Stimulated activated CD4-positive, alpha-beta T cell treated with anti-CD3 and anti-CD28 coated beads, Interleukin-1b, Interleukin-23, amount 100 ng/mL, for 4 hours (primary cell): ENCODE data around the gene RABGGTA.

Experiments used
- DNase-seq, 2 donors: peaks; one replicate each; pipeline ENCODE4 v3.0.0-alpha.2; 2020; ENCODE audit warnings: low read depth in 2 of 2

RABGGTA gene, protein sequence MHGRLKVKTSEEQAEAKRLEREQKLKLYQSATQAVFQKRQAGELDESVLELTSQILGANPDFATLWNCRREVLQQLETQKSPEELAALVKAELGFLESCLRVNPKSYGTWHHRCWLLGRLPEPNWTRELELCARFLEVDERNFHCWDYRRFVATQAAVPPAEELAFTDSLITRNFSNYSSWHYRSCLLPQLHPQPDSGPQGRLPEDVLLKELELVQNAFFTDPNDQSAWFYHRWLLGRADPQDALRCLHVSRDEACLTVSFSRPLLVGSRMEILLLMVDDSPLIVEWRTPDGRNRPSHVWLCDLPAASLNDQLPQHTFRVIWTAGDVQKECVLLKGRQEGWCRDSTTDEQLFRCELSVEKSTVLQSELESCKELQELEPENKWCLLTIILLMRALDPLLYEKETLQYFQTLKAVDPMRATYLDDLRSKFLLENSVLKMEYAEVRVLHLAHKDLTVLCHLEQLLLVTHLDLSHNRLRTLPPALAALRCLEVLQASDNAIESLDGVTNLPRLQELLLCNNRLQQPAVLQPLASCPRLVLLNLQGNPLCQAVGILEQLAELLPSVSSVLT

DNA sequence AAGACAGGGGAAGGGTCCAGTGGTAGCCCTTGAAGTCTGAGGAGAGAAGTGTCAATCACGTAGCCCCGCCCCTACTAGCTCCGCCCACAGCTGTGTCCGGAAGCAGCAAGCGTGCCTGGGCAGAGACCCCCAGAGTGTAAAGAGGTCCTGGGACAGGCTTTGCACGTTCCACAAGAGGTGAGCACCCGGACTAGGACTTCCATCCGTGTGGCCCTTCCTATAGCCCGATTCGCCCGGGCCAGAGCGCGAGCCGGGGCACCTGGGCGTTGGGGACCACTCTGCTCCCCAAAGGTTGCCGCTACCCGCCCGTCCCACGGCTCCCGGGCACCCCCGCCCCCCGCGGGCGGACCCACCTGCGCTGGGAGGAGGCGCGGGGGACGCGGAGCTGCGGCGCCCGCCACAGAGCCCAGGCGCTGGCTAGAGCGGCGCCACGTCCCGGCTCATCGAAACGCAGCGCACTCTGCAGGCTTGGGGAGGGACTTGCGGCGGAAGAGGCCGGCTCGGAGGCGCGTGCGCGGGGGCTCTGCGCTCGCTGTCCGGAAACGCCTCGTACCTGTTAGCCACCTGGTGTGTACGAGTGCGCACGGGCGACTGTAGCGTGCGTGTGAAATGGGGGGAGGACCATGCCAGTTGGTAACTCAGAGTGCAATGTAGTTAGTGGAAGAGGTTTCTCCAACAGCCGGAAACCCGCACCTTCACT lies at the start of gene RABGGTA:
RABGGTA (minus strand) TSS at position 464 of the 700 bp plus-strand sequence. CDS start 482 bp downstream, outside the sequence.
- peak; percentile 80 to 86 for DNase-seq

DNA sequence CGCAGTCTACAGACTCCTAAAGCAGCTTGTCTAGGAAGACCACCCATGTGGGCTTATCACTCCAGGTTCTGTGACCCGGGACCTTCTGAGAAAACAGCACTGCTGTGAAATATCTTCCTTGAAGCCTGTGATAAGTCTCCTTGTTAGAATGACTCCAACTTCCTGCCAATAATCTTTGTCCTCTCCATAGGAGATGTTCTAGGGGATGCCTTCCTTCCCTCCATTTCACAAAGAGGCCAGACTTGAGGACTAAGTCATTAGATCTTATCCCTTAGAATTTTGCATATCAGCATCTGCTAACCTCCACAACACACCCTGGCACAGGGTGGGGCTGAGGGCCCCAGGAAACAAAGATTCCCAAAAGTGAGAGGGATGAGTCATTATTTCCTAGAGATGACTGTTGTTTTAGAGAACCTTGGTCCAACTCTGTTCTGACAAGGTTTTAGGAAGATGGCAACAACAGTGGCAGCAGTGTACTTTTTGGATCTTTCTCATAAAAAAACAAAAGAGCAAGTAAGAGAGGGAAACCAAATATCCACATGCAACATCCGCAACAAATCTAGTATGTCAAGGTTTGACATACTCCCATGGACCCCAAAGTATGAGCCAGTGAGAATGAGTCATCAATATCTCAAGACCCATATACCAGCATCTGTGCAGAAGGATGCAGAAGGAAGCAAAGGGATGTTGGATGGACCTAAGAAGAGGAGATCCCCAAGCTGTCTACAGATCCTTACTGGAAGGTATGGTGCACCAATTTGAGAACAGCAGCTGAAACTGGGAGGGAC lies 45.9 kb upstream of the RABGGTA start:
- DNase-seq, result no peak

DNA sequence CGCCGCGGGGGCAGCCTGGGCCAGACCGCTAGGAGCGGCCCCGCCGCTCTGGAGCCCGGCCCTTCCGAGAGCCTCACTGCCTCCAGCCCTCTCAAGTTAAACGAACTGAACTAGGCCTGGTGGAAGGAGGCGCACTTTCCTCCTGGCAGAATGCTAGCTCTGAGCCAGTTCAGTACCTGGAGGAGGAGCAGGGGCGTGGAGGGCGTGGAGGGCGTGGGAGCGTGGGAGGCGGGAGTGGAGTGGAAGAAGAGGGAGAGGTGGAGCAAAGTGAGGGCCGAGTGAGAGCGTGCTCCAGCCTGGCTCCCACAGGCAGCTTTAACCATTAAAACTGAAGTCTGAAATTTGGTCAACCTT lies 45.2 kb upstream of the RABGGTA start:
- DNase-seq, result no peak

DNA sequence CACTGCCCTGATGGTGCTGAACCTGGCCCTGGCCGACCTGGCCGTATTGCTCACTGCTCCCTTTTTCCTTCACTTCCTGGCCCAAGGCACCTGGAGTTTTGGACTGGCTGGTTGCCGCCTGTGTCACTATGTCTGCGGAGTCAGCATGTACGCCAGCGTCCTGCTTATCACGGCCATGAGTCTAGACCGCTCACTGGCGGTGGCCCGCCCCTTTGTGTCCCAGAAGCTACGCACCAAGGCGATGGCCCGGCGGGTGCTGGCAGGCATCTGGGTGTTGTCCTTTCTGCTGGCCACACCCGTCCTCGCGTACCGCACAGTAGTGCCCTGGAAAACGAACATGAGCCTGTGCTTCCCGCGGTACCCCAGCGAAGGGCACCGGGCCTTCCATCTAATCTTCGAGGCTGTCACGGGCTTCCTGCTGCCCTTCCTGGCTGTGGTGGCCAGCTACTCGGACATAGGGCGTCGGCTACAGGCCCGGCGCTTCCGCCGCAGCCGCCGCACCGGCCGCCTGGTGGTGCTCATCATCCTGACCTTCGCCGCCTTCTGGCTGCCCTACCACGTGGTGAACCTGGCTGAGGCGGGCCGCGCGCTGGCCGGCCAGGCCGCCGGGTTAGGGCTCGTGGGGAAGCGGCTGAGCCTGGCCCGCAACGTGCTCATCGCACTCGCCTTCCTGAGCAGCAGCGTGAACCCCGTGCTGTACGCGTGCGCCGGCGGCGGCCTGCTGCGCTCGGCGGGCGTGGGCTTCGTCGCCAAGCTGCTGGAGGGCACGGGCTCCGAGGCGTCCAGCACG lies 44.6 kb upstream of the RABGGTA start:
- DNase-seq, result no peak

DNA sequence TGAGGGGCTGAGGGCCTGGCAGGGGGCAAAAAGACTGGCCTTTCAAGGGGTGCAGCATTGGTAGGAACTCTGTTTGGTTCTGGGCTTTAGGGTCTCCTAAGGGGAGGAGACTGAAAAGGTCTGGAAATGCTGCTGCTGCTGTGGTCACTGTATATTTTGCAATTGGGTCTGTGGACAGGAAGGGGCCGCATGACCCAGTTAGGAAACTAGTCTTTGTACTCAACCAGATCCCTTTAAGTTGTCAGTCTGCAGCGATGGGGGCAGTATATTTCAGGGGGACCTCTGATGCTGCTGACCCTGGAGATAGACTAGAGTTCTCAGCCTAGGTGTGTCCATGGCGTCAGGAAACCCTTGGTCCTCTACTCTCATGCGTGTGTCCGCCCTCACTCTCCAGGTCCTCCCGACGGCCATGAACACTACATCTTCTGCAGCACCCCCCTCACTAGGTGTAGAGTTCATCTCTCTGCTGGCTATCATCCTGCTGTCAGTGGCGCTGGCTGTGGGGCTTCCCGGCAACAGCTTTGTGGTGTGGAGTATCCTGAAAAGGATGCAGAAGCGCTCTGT lies 43.9 kb upstream of the RABGGTA start:
- no peak for DNase-seq

DNA sequence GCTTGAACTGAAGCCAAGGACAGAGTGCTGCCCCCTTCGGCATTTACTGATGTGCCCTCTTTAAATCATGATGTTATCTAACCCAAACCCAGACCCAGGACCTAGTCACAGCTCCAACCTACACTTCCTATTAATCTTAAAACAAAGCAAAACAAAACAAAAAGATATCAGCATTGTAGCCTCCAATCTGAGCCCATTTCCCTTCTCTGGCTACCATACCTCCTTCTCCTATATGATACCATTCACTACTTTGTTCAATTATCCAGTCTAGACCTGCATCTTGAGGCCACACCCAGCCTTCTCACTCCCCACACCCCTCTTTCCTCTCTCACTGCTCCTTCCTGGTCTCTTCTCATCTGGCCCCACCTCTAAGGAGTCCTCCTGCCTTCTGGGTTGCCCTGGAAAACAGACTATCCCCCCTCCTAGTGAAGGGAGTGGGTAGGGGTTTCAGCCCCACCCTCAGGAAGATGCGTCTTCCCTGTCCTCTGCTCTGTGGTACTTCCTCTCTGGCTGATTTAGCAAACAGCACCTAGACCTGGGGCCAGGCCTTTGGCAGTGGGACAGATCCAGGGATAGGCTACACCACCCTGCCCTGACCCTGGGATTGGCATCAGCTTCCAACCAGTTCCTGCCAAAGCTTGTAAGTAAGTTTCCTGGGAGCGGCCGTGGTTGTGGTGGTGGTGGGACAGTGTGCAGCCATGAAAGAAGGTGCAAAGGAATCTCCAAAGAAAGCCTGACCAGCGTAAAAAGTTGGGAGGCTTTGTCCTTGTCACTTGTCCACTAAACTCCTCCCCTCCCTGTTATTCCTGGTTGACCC lies 43.2 kb upstream of the RABGGTA start:
- no peak for DNase-seq

DNA sequence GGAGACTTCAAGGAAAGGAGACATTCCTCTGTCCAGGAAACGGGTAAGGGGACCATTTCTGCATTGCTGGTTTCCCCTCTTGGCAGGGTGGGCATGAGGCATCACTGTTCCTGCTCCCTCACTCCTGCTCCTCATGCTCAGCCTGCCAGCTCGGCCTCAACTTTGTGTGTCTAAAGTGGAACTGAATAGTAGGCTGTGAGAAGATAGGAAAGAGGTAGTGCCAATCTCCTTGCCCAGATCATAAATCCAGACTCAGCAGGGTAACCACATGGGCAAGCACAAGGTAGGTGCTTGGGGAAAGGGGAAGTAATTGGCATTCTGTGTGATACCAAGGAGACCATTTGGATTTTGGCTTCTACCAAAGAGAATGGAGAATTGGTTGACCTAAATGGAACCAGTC lies 42.5 kb upstream of the RABGGTA start:
- no peak for DNase-seq

DNA sequence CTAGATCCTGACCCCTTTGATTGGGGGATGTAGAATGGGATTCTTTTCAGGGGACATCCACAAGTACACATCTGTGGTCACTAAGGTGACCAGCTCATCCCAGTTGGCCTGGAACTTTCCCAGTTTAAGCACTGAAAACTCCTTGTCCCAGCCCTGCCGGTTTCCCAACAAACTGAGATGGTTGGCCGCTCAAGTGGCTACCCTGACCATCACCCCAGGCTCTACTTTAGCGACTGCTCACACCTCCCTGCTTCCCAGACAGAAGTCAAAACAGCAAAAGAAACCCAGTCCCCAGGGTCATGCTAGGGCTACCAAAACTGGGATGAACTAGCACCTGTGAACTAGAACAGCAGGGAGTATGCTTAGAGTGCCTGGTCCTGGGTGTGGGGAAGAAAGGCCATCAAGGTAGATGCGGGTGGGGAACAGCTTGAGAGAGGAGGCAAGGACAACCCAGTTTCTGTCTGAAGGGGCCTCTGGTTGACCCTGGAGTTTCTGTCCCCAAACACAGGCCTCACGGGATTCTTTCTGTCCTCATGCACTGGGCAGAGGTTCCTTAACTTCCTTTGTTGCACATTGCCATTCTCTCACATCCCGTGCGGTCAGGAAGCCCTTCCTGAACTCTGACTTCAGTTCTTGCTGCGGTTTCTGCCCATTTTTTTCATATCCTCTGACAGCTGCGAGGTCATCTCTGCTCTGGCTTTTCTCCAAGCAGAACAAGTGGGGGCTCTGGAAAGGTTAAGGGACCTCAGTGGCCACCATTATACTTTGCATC lies 41.5 kb upstream of the RABGGTA start:
- DNase-seq, result no peak

DNA sequence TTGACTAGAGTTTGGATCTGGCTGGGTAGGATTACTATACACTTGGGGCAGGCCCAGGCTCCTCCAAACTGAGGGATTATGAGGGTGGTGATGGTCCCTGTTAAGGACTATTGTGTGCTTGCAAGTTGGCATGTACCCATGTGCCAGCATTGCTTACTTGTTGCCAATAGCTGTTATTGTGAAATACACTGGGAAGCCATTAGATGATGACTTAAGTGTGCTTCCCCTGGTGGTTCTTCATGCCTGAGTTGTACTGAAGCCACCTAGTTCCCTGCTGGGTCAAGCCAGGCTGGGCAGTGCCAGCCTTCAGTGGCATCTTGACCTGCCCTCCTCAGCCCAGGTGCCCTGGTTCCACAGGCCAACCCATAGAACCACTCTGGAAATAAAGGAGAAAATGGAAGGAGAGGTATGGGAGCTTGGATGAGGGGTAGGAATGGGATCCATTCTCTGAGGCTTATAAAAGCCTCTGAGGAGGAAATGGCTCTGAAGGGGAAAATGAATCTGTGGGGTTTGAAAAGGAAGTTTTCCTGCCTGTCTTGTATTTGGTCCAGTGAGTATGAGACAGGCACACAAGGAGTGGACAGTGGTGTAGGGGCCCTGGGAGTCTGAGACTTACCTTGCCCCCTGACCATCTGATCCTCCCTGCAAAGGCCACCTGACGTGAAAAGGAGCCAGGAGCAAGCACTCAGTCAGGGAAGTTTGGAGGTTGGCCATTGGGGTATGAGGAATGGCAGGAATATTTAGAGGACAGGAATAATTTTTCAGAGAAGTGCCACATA lies 40.6 kb upstream of the RABGGTA start:
- no peak for DNase-seq

DNA sequence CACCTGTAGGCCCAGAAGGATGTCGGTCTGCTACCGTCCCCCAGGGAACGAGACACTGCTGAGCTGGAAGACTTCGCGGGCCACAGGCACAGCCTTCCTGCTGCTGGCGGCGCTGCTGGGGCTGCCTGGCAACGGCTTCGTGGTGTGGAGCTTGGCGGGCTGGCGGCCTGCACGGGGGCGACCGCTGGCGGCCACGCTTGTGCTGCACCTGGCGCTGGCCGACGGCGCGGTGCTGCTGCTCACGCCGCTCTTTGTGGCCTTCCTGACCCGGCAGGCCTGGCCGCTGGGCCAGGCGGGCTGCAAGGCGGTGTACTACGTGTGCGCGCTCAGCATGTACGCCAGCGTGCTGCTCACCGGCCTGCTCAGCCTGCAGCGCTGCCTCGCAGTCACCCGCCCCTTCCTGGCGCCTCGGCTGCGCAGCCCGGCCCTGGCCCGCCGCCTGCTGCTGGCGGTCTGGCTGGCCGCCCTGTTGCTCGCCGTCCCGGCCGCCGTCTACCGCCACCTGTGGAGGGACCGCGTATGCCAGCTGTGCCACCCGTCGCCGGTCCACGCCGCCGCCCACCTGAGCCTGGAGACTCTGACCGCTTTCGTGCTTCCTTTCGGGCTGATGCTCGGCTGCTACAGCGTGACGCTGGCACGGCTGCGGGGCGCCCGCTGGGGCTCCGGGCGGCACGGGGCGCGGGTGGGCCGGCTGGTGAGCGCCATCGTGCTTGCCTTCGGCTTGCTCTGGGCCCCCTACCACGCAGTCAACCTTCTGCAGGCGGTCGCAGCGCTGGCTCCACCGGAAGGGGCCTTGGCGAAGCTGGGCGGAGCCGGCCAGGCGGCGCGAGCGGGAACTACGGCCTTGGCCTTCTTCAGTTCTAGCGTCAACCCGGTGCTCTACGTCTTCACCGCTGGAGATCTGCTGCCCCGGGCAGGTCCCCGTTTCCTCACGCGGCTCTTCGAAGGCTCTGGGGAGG lies 39.5 kb upstream of the RABGGTA start, which contains the start of gene LTB4R:
LTB4R (plus strand) TSS at position 857 of the 959 bp plus-strand sequence. CDS start 4,150 bp downstream, outside the sequence.
- peak in 1 of 2 donors; percentile 53 for DNase-seq

DNA sequence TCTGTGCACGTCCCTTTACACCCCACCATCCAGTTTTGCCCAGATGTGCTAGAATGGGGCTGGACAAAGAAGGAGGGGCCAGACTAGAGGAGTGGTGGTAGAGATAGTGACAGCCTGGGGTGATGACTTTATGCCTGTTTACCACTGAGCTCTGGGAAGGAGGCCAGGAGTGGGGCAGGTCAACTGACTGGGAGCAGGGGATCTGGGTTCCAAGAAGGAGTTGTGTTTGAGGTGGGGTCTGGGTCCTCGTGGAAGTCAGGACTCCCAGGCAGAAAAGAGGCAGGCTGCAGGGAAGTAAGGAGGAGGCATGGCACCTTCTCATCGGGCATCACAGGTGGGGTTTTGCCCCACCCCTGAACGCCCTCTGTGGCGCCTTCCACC lies 38.9 kb upstream of the RABGGTA start:
- no peak for DNase-seq

DNA sequence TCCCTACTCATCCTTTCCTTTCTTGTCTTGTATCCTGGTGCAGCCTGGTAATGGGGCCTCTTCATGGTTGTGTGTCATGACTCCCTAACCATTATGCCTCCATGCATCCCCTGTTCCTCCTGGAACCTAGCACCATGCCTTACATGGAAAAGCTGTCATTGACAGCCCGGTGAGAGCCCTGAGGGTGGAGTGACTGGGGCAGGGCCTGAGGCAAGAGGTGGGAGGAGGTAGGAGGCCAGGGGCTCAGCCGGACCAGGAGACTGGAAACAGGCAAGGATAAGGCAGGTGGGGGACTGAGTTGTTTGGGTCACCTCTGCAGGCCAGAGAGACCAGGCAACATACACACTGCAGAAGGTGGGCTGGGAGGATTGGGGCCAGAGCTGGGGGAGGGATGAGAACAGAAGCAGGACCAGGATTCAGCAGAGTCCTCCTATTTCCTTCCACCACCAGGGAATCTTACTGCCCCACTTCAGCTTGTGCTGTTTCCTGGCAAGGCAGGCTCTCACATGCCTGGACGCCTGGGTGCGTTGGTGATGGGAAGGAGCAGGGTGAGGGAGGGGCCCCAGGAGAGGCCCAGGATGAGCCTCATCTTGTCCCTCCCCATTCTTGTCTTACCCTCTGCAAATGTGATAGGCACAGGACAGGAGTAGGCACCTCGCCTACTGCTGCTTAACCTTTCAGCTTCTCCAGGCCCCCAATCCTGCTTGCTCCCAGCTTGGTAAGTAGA lies 38.3 kb upstream of the RABGGTA start, which contains the start of gene LTB4R2:
LTB4R2 (plus strand) TSS at position 603 of the 727 bp plus-strand sequence. CDS start 525 bp downstream, outside the sequence.
- DNase-seq, result no peak

DNA sequence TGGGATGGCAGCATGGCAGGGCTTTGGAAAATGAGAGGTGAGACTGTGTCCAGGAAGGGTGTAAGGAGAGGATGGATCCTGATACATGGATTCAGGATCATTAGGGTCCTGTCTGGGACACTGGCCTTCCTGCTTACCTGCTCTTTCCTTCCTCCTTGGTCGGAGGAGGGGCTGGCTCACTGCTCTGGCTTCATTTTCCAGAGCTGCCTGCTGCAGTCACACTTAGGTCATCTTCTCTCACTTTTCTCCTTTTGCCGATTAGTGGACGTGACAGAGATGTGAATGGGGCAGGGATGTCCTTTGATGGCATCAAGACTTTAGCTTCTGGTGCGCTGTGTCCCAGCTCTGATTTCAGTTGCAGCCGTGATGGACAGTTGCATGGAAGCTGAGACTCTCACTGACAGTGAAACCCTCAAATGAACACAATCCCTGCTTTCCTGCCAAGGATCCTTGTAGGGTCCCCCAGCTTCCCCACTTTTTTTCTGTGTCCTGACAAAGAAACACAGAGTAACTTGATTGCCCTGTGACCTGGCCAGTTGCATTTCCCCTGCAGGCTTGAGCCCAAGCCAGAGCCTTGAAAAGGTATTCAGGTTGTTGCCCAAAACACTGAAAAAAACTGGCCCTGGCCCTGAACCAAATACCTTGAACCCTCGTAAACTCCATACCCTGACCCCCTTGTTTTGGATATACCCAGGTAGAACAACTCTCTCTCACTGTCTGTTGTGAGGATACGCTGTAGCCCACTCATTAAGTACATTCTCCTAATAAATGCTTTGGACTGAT lies 37.1 kb upstream of the RABGGTA start:
- DNase-seq, result no peak

DNA sequence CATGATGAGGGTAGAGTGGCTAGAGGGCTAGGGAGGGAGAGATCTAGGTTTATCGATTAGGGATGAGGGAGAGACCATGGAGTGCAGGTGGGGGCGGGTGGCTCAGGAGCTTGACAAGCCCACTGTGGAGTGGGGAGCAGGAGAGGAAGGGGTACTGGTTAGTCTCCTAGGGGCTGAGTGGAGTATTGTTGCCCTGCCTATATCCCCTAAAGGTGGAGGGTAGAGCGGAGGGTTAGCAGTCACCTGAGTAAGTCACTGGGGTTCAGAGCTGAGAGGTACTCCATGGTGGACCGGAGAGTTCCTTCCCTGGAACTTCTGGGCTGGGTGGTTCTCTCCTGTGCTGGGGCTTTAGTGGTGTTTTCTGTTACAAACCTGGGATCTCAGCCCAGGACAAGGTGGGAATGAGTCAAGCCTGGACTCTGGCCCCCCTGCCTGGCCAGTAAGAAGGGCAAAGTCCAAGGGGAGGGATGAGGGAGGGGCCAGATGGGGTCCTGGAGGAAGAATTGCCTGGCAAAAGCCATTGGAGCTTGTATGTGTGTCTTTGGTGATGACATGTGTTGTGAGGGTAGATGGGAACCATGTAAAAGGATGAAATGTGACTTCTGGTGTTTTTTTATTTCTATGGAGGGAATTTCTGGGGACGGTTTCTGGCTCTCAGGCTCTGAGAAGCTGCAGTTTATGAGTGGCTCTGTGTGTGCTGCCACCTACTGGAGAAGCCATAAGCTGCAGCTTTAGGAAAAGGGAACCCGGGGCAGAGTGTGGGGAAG lies 36.4 kb upstream of the RABGGTA start, which contains the start of gene CIDEB:
CIDEB (minus strand) TSS at position 403 of the 767 bp plus-strand sequence; CDS start at position 284, 119 bp downstream.
- DNase-seq, result peak in 1 of 2 donors; percentile 36

DNA sequence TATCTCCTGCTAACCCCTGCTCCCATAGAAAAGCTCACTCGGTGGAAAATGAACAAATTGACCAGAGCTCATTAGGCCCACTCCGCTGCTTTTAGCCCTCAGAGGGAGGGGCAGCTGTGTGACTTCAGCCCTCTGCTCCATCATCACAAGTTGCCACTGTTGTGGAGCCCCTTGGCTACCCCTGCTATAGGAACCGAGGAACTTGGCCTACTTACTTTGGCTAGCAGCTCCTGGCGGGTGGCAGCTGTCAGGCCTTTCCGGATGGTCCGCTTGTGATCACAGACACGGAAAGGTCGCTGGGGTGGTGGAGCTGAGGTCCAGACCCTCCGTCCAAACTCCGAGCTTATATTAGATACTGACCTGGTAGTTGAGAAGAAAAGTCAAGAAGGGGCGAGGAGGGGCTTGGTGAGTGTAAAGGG lies 35.8 kb upstream of the RABGGTA start:
- no peak for DNase-seq
